ENCODE data around the gene ZNF672. TPM values are rescaled to one million over a fixed set of nuclear protein-coding genes. Genes with fewer than 3 reads are reported as not detected.

Gene ZNF672
- total and polyA plus RNA-seq, 2 of the 13 experiments (the other 11 are each of a cell fraction or from before 2014, with no cell fraction given): 17.2 to 22.9 TPM

- TF ChIP-seq, protein P1, sequence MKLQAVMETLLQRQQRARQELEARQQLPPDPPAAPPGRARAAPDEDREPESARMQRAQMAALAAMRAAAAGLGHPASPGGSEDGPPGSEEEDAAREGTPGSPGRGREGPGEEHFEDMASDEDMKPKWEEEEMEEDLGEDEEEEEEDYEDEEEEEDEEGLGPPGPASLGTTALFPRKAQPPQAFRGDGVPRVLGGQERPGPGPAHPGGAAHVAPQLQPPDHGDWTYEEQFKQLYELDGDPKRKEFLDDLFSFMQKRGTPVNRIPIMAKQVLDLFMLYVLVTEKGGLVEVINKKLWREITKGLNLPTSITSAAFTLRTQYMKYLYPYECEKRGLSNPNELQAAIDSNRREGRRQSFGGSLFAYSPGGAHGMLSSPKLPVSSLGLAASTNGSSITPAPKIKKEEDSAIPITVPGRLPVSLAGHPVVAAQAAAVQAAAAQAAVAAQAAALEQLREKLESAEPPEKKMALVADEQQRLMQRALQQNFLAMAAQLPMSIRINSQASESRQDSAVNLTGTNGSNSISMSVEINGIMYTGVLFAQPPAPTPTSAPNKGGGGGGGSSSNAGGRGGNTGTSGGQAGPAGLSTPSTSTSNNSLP (IDR thresholded peaks at IDR 0.05; ENCODE audit: low read depth, low read length): no peak
- TF ChIP-seq ZNF883 (CRISPR knock-in tag; IDR thresholded peaks at IDR 0.05; ENCODE audit: not compliant biosample characterization): no peak
Measured at GRCh38 chr1:248892590-248892989, 54.6 kb downstream of the ZNF672 start (continued).

DNA sequence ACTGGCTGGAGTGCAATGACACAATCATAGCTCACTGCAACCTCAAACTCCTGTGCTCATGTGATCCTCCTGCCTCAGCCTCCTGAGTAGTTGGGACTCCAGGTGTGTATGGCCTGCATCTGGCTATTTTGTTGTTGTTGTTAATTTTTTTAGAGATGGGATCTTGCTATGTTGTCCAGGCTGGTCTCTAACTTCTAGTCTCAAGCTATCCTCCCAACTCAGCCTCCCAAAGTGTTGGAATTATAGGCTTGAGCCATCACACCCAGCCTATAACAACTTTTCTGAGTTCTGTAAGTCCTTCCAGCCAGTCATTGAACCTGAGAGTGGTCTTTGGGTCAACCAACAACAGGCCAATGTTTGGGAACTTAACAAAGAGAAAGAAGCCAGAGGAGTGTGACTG is 56.8 kb downstream of the ZNF672 start:
- no TSS peak for BruUV-seq (replicated peaks)
- Histone ChIP-seq H3K36me3 (replicated peaks in 1 of 2; ENCODE audit: control insufficient read depth in 1 of 2, insufficient read depth in 2 of 2, low read length in 2 of 2) (no peaks in the 10 kb centered on the region), H3K4me3 (replicated peaks in 1 of 3; ENCODE audit: insufficient read depth in 1 of 3, low read depth in 2 of 3, low read length in 3 of 3) (no peak overlapping the region), H3K27ac (ENCODE audit: extremely low read length, insufficient read depth, low read length) (no peak overlapping the region), H3K79me2 (ENCODE audit: insufficient read depth, low read length) (no peaks in the 10 kb centered on the region), H2AFZ (ENCODE audit: low read length) (no peak overlapping the region), H3K27me3 (ENCODE audit: control insufficient read depth in 1 of 2, insufficient read depth in 2 of 2, low read length in 2 of 2) (peaks cover 0 to 6% of the 10 kb centered on the region in 2 experiments; a peak in 3 of 5 replicates), H3K9ac (ENCODE audit: insufficient read depth, low read depth, low read length) (no peak overlapping the region), H4K20me1 (ENCODE audit: insufficient read depth, low read length) (no peaks in the 10 kb centered on the region), H3K9me3 (ENCODE audit: low read length) (no peaks in the 10 kb centered on the region), H3K4me1 (ENCODE audit: insufficient read depth, low read length) (peaks cover 8% of the 10 kb centered on the region; the same call in 1 of the 2 replicates), H3K4me2 (ENCODE audit: low read depth, low read length) (no peak overlapping the region)
- ATAC-seq: no peak
- in situ Hi-C loops (cut with HindIII; ENCODE audit: extremely low pct_ligation_motif_present, low pct_unique_long_range_greater_than_20kb) (no loop called here), intact Hi-C loops (cut with micrococcal nuclease; ENCODE audit: unreplicated experiment) (no loop called here)
- CTCF ChIA-PET (ENCODE audit: low intra/inter-chr PET ratio, low total read pairs): no interaction called here
- no peak for FAIRE-seq
- TF ChIP-seq FOXA1 (IDR thresholded peaks at IDR 0.05) (no peak), FOXA1 (CRISPR knock-in tag; IDR thresholded peaks at IDR 0.05) (no peak), BHLHE40 (IDR thresholded peaks at IDR 0.05; ENCODE audit: low read length) (no peak), TFE3 (CRISPR knock-in tag; IDR thresholded peaks at IDR 0.05) (no peak), NR3C1 (CRISPR knock-in tag; IDR thresholded peaks at IDR 0.05) (no peak), RARG (CRISPR knock-in tag; IDR thresholded peaks at IDR 0.05; ENCODE audit: low read depth) (no peak), KLF9 (CRISPR knock-in tag; IDR thresholded peaks at IDR 0.05; ENCODE audit: low read depth) (no peak)
- TF ChIP-seq, protein P2, sequence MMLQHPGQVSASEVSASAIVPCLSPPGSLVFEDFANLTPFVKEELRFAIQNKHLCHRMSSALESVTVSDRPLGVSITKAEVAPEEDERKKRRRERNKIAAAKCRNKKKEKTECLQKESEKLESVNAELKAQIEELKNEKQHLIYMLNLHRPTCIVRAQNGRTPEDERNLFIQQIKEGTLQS (CRISPR knock-in tag; IDR thresholded peaks at IDR 0.05): no peak
- TF ChIP-seq, protein P3, sequence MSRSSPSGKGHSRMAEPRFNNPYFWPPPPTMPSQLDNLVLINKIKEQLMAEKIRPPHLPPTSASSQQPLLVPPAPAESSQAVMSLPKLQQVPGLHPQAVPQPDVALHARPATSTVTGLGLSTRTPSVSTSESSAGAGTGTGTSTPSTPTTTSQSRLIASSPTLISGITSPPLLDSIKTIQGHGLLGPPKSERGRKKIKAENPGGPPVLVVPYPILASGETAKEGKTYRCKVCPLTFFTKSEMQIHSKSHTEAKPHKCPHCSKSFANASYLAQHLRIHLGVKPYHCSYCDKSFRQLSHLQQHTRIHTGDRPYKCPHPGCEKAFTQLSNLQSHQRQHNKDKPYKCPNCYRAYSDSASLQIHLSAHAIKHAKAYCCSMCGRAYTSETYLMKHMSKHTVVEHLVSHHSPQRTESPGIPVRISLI (CRISPR knock-in tag; IDR thresholded peaks at IDR 0.05; ENCODE audit: borderline replicate concordance): no peak
- POLR2A ChIA-PET: no interaction called here
- DNase-seq (ENCODE audit: low spot score): no peak

Measured in HepG2 (cell line).